ENCODE measurements around the gene MYH8. TPM values are rescaled to one million over a fixed set of nuclear protein-coding genes. Genes with fewer than 3 reads are reported as not detected.

Gene MYH8
- total and polyA plus RNA-seq, 9 of the 15 experiments (the other 6 are each of a cell fraction or from before 2014, with no cell fraction given) = 0.01 to 0.05 (median 0.03) TPM; not detected in 6

GRCh38 chr17:10421900-10422542, at the start of gene MYH8 (continued):
- TF ChIP-seq ZMIZ1 (IDR thresholded peaks at IDR 0.05; ENCODE audit: low read depth in 2 of 2, low read length in 2 of 2) = no peak

GRCh38 chr17:10469459-10469858, 47.7 kb upstream of the MYH8 start, which contains the start of gene MYH4:
Gene MYH4 (minus strand): TSS chr17:10469559. CDS start chr17:10466745, 2,814 bp downstream.
- Histone ChIP-seq H3K4me3 (no peak within 1 kb of the TSS), H3K27me3 (ENCODE audit: control insufficient read depth in 2 of 2, insufficient read depth in 2 of 2, low read length in 2 of 2) (no peaks in the 10 kb centered on the region), H3K9ac (ENCODE audit: insufficient read depth in 1 of 2, low read depth in 2 of 2, low read length in 2 of 2) (no peak within 1 kb of the TSS), H3K4me2 (ENCODE audit: insufficient read depth, low read length) (no peak within 1 kb of the TSS), H3K27ac (ENCODE audit: extremely low read depth, low read depth, low read length) (no peak within 1 kb of the TSS), H3K79me2 (ENCODE audit: control insufficient read depth, insufficient read depth, low read length) (no peaks in the 10 kb centered on the region), H3K4me1 (replicated peaks in 1 of 2; ENCODE audit: control insufficient read depth in 2 of 2, insufficient read depth in 2 of 2, low read length in 2 of 2) (no peaks in the 10 kb centered on the region), H2AFZ (ENCODE audit: low read depth, low read length) (no peak within 1 kb of the TSS), H4K20me1 (replicated peaks; ENCODE audit: control insufficient read depth, insufficient read depth, low read length) (no peaks in the 10 kb centered on the region), H3K9me1 (ENCODE audit: control insufficient read depth, insufficient read depth, low read length) (no peaks in the 10 kb centered on the region), H3K36me3 (ENCODE audit: control insufficient read depth, insufficient read depth, low read length) (no peaks in the 10 kb centered on the region), H3K9me3 (replicated peaks; ENCODE audit: control insufficient read depth, insufficient read depth, low read depth, low read length) (no peaks in the 10 kb centered on the region)
- in situ Hi-C loops (cut with MboI) = no loop called here
- no TSS peak for BruUV-seq (replicated peaks)
- 0% methylated on average over 1 of the region's 1 CpG for WGBS (ENCODE audit: insufficient coverage, low coverage, missing lambda C conversion rate)
- intact Hi-C loops (cut with micrococcal nuclease) = no loop called here
- FAIRE-seq = no peak
- DNase-seq (ENCODE audit: extremely low read depth in 1 of 4, low spot score in 3 of 4) = no peak
- ATAC-seq = no peak
- POLR2A ChIA-PET = no interaction called here
- CTCF ChIA-PET (ENCODE audit: low intra/inter-chr PET ratio) = no interaction called here
- no peak for TF ChIP-seq MAFF (IDR thresholded peaks at IDR 0.05; ENCODE audit: low read length)
- no peak for TF ChIP-seq ZNF263 (CRISPR knock-in tag; IDR thresholded peaks at IDR 0.05; ENCODE audit: borderline replicate concordance)
- no peak for TF ChIP-seq CHD2 (IDR thresholded peaks at IDR 0.05; ENCODE audit: low read depth, low read length)
- no peak for TF ChIP-seq PURB (CRISPR knock-in tag; IDR thresholded peaks at IDR 0.05; ENCODE audit: low read depth)
- no peak for TF ChIP-seq NR2F6 (CRISPR knock-in tag; IDR thresholded peaks at IDR 0.05)
- TF ChIP-seq HEY1 (CRISPR knock-in tag; IDR thresholded peaks at IDR 0.05; ENCODE audit: borderline replicate concordance) = no peak
- no peak for TF ChIP-seq ZNF764 (CRISPR knock-in tag; IDR thresholded peaks at IDR 0.05; ENCODE audit: low read depth)
- TF ChIP-seq MYBL2 (IDR thresholded peaks at IDR 0.05; ENCODE audit: low read depth) = no peak
- no peak for TF ChIP-seq MYBL2 (CRISPR knock-in tag; IDR thresholded peaks at IDR 0.05; ENCODE audit: borderline replicate concordance)
- no peak for TF ChIP-seq TBL1XR1 (IDR thresholded peaks at IDR 0.05; ENCODE audit: low read length in 2 of 2)
- TF ChIP-seq ZNF444 (CRISPR knock-in tag; IDR thresholded peaks at IDR 0.05) = no peak
- TF ChIP-seq ZNF785 (CRISPR knock-in tag; IDR thresholded peaks at IDR 0.05) = no peak
- TF ChIP-seq ZBTB17 (CRISPR knock-in tag; IDR thresholded peaks at IDR 0.05) = no peak
- no peak for TF ChIP-seq RBM39 (optimal IDR thresholded peaks at IDR 0.05; ENCODE audit: low read depth, low read length)
- no peak for TF ChIP-seq SMAD2 (IDR thresholded peaks at IDR 0.05; ENCODE audit: low read depth, low read length)
- TF ChIP-seq CGGBP1 (CRISPR knock-in tag; IDR thresholded peaks at IDR 0.05) = no peak
- TF ChIP-seq GTF2E2 (tag; IDR thresholded peaks at IDR 0.05) = no peak
- TF ChIP-seq SP2 (IDR thresholded peaks at IDR 0.05; ENCODE audit: extremely low read depth, low read depth, low read length, poor library complexity, severe bottlenecking) = no peak
- TF ChIP-seq DNMT1 (IDR thresholded peaks at IDR 0.05) = no peak

Measured in K562 (cell line).